Measurements from ENCODE around the gene SLC35D1. TPM values are rescaled to one million over a fixed set of nuclear protein-coding genes. Genes with fewer than 3 reads are reported as not detected.

The SLC35D1 gene
- total and polyA plus RNA-seq, 8 donors = 8.5 to 10.9 (median 9.3) TPM

Other genes starting within 250 kb of the SLC35D1 start
- gene DNAI4, start 129.3 kb downstream of the SLC35D1 start, total RNA-seq = 10 to 100 TPM in 1 of 2 donors, 1 to 10 TPM in 1; 6.5 to 12.4 TPM
- 10 to 100 TPM in 4 of 6 donors, 1 to 10 TPM in 2; 7.7 to 13.9 (median 11.8) TPM for gene DNAI4, start 129.3 kb downstream of the SLC35D1 start, polyA plus RNA-seq (ENCODE audit: insufficient read length in 6 of 6)
- 10 to 100 TPM; 34.5 to 38.5 TPM for gene MIER1, start 129.2 kb downstream of the SLC35D1 start, total RNA-seq
- gene MIER1, start 129.2 kb downstream of the SLC35D1 start, polyA plus RNA-seq (ENCODE audit: insufficient read length in 6 of 6) = 10 to 100 TPM; 30.9 to 36.2 (median 34.3) TPM
- under 1 TPM in 1 of 2 donors, not detected in 1; 0.45 TPM for gene C1orf141, start 80.8 kb upstream of the SLC35D1 start, total RNA-seq
- 1 to 10 TPM in 2 of 6 donors, under 1 TPM in 3, not detected in 1; 0.24 to 2.3 (median 0.35) TPM for gene C1orf141, start 80.8 kb upstream of the SLC35D1 start, polyA plus RNA-seq (ENCODE audit: insufficient read length in 6 of 6)
- under 1 TPM in 1 of 2 donors, not detected in 1; 0.31 TPM for gene IL23R, start 112.3 kb upstream of the SLC35D1 start, total RNA-seq
- gene IL23R, start 112.3 kb upstream of the SLC35D1 start, polyA plus RNA-seq (ENCODE audit: insufficient read length in 6 of 6) = under 1 TPM in 4 of 6 donors, not detected in 2; 0.06 to 0.18 (median 0.11) TPM

Measured in left lung (tissue), 8 donors.